Naive thymus-derived CD4-positive, alpha-beta T cell (primary cell): ENCODE results near the gene FBXO28. TPM values are rescaled to one million over a fixed set of nuclear protein-coding genes. Genes with fewer than 3 reads are reported as not detected.
"Not testable (repeated sequence)": the region's sequence is repeated elsewhere in the genome, so short reads cannot be mapped to it uniquely, and the experiment has no call there.

Source experiments
- ATAC-seq: fragments of 150-1000 bp; cut with Tn5 transposase; 2 replicates; pipeline ENCODE4 v1.10.0; 2021; ENCODE audit warnings: mild to moderate bottlenecking, moderate library complexity
- CTCF ChIA-PET: fragments of 350-600 bp; sonication (Branson Sonifier 250); formaldehyde crosslinking; loops from one replicate; lab custom pipeline; 2021; ENCODE audit warnings: antibody characterized with exemption; lab: Charles Lee
- POLR2A ChIA-PET: fragments of 350-600 bp; sonication (Branson Sonifier 250); formaldehyde crosslinking; loops from one replicate; lab custom pipeline; 2021; ENCODE audit warnings: antibody characterized with exemption, inconsistent platforms; lab: Charles Lee
- DNase-seq, 9 donors: peaks; one replicate each; pipeline versions ENCODE4 v3.0.0 to v3.0.0-alpha.2; 2020 to 2022; ENCODE audit warnings: mixed read lengths in 1 of 9
- H3K27ac ChIP-seq: one replicate; pipeline ENCODE4 v1.7.0; 2013; ENCODE audit warnings: mild to moderate bottlenecking, low read depth, low read length, moderate library complexity
- H3K27me3 ChIP-seq, 2 donors: one replicate each; pipeline ENCODE4 v1.7.0; 2013; ENCODE audit warnings: low read length in 2 of 2, mild to moderate bottlenecking in 2 of 2, moderate library complexity in 2 of 2; ENCODE audit not compliant: control insufficient read depth in 2 of 2, insufficient read depth in 2 of 2
- H3K36me3 ChIP-seq, 3 experiments: 1 replicate in 2 of 3; 2 replicates in 1 of 3; pipeline ENCODE4 v1.7.0; 2013; ENCODE audit warnings: low read length in 3 of 3, mild to moderate bottlenecking in 3 of 3, moderate library complexity in 1 of 3; ENCODE audit not compliant: insufficient read depth in 3 of 3, control insufficient read depth in 2 of 3
- H3K4me1 ChIP-seq, 2 donors: one replicate each; pipeline ENCODE4 v1.7.0; 2013; ENCODE audit warnings: low read length in 2 of 2, mild to moderate bottlenecking in 2 of 2, moderate library complexity in 1 of 2; ENCODE audit not compliant: control insufficient read depth in 2 of 2, insufficient read depth in 2 of 2
- H3K4me3 ChIP-seq: 2 replicates; pipeline ENCODE4 v1.7.0; 2013; ENCODE audit warnings: mild to moderate bottlenecking, low read length
- H3K9me3 ChIP-seq, 3 experiments: 1 replicate in 2 of 3; 2 replicates in 1 of 3; pipeline ENCODE4 v1.7.0; 2013; ENCODE audit warnings: low read length in 3 of 3; ENCODE audit not compliant: control insufficient read depth in 2 of 3
- H3K27ac Mint-ChIP-seq, 9 donors: one replicate each; pipeline ENCODE4 v1.8.0; 2020 to 2022; ENCODE audit warnings: mixed read lengths in 9 of 9, mild to moderate bottlenecking in 8 of 9, moderate library complexity in 5 of 9, inconsistent platforms in 2 of 9
- H3K27me3 Mint-ChIP-seq, 5 donors: one replicate each; pipeline ENCODE4 v1.8.0; 2021 to 2022; ENCODE audit warnings: mixed read lengths in 5 of 5, mild to moderate bottlenecking in 1 of 5
- H3K36me3 Mint-ChIP-seq, 5 donors: one replicate each; pipeline ENCODE4 v1.8.0; 2020 to 2022; ENCODE audit warnings: mixed read lengths in 5 of 5, mild to moderate bottlenecking in 3 of 5, inconsistent platforms in 1 of 5
- H3K4me1 Mint-ChIP-seq, 7 donors: one replicate each; pipeline ENCODE4 v1.8.0; 2020 to 2022; ENCODE audit warnings: mixed read lengths in 7 of 7, mild to moderate bottlenecking in 3 of 7, inconsistent platforms in 1 of 7
- H3K4me3 Mint-ChIP-seq, 10 donors: one replicate each; pipeline ENCODE4 v1.8.0; 2020 to 2022; ENCODE audit warnings: mild to moderate bottlenecking in 10 of 10, mixed read lengths in 10 of 10, moderate library complexity in 6 of 10, inconsistent platforms in 2 of 10
- H3K9me3 Mint-ChIP-seq, 11 donors: one replicate each; pipeline ENCODE4 v1.8.0; 2020 to 2022; ENCODE audit warnings: mixed read lengths in 11 of 11, mild to moderate bottlenecking in 4 of 11, inconsistent platforms in 1 of 11, moderate library complexity in 1 of 11
- intact Hi-C, 2 donors: fragments of 100-400 bp; cut with micrococcal nuclease; formaldehyde crosslinking; loops; one replicate each; pipeline ENCODE4 v1.15.1; 2023
- polyA plus RNA-seq, 2 donors: library from polyadenylated mRNA; unstranded; fragments of 300-500 nt; fragmentation: Illumina TruSeq; gene quantifications; one replicate each; pipeline ENCODE4 v1.2.3, GENCODE V29; 2021
- total RNA-seq, 6 experiments: library from RNA in 5 of 6; stranded (reverse) in 5 of 6; gene quantifications; 1 replicate in 5 of 6; 2 replicates in 1 of 6; pipeline ENCODE4 v1.2.3 and lab custom pipeline; 2021 to 2026

The FBXO28 gene
- total and polyA plus RNA-seq, 7 experiments from 2014 or later = 15.1 to 37.8 (median 26.2) TPM

DNA sequence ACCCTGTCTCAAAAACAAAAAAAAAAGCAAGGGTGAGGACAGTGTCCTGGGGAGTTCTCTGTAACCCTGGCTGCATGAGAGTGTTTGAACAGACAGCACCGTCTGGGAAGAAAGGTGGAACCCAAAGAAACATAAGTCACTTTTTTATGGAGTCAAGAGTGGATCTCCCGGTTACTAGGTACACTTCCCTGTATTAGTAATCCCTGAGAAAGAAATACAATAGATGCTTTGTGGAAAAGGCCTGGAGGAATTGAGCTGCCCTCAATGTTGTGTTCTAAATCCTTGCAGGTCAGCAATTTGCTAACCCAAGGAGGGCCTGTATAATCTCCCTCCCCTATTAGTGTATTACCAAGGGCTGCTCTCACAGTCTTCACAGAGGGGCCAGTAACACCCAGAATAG is 85.8 kb downstream of the FBXO28 start:
- peak overlapping the region in 1 of 9 donors; percentile 59 for H3K27ac Mint-ChIP-seq
- intact Hi-C loops = no loop called here
- no peak for ATAC-seq
- H3K9me3 Mint-ChIP-seq = no peaks in the 10 kb centered on the region
- no peaks in the 10 kb centered on the region for H3K4me1 ChIP-seq
- no peak overlapping the region for H3K4me3 Mint-ChIP-seq
- POLR2A ChIA-PET = interaction anchor here (0.7 kb wide), 1 partner anchor 29 kb away, joined by 4 read pairs; no protein-coding TSS in a partner anchor
- H3K36me3 Mint-ChIP-seq = peaks cover 0 to 8% (median 7%) of the 10 kb centered on the region in 5 donors
- H3K27me3 ChIP-seq = no peaks in the 10 kb centered on the region
- CTCF ChIA-PET = no interaction called here
- peaks cover 3 to 16% (median 8%) of the 10 kb centered on the region in 7 donors for H3K4me1 Mint-ChIP-seq
- H3K9me3 ChIP-seq = no peaks in the 10 kb centered on the region
- peaks cover 0 to 4% (median 0%) of the 10 kb centered on the region in 3 experiments for H3K36me3 ChIP-seq
- DNase-seq = no peak
- no peaks in the 10 kb centered on the region for H3K27me3 Mint-ChIP-seq
- H3K27ac ChIP-seq = no peak overlapping the region
- H3K4me3 ChIP-seq = no peak overlapping the region

DNA sequence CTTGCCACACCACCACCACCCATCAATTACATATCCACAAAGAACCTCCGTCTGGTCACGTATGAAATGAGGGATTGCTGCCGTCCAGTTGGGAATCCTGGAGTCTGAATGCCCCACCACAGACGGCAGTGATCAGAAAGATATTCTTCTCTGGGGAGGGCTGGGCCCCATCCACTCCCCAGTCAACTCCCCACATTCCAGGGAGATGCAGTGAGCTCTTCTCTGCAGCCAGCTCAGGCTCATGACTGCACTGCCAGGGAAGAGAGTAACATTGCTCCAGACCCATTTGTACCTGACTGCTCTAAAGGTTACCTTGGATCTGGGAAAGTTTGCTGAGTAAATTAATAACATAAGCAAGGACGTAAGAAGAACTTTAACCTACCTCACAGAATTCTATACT is 87.5 kb downstream of the FBXO28 start:
- Histone ChIP-seq H3K4me1 (no peaks in the 10 kb centered on the region), H3K36me3 (no peaks in the 10 kb centered on the region), H3K27me3 (no peaks in the 10 kb centered on the region), H3K4me3 (no peak overlapping the region), H3K9me3 (no peaks in the 10 kb centered on the region), H3K27ac (no peak overlapping the region)
- Mint-ChIP-seq H3K27me3 (no peaks in the 10 kb centered on the region), H3K4me1 (peaks cover 8 to 20% (median 14%) of the 10 kb centered on the region in 7 donors), H3K36me3 (peaks cover 0 to 3% (median 0%) of the 10 kb centered on the region in 5 donors), H3K9me3 (no peaks in the 10 kb centered on the region), H3K27ac (peak overlapping the region in 1 of 9 donors; percentile 4), H3K4me3 (no peak overlapping the region)
- POLR2A ChIA-PET = no interaction called here
- intact Hi-C loops = no loop called here
- CTCF ChIA-PET = no interaction called here
- DNase-seq (no peak), ATAC-seq (no peak)

DNA sequence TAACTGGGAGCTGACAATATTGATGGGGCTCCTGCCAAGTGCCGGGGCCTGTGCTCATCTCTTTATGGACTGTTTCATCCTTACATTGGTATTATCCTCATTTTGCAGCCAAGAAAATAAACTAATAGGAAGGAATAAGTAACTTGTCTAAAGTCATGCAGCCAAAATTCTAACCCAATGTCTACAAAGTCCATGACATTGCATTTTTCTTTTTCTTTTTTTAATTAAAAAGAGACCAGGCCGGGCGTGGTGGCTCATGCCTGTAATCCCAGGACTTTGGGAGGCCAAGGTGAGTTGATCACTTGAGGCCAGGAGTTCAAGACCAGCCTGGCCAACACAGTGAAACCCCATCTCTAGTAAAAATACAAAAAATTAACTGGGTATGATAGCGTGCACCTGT is 87.9 kb downstream of the FBXO28 start:
- Histone ChIP-seq H3K4me3 (no peak overlapping the region), H3K9me3 (no peaks in the 10 kb centered on the region), H3K27me3 (no peaks in the 10 kb centered on the region), H3K27ac (no peak overlapping the region), H3K4me1 (no peaks in the 10 kb centered on the region), H3K36me3 (no peaks in the 10 kb centered on the region)
- ATAC-seq (no peak), DNase-seq (no peak)
- Mint-ChIP-seq H3K9me3 (no peaks in the 10 kb centered on the region), H3K27ac (no peak overlapping the region), H3K4me1 (peaks cover 8 to 20% (median 14%) of the 10 kb centered on the region in 7 donors), H3K36me3 (peaks cover 0 to 3% (median 0%) of the 10 kb centered on the region in 5 donors), H3K4me3 (no peak overlapping the region), H3K27me3 (no peaks in the 10 kb centered on the region)
- intact Hi-C loops = no loop called here
- CTCF ChIA-PET = no interaction called here
- POLR2A ChIA-PET = no interaction called here

DNA sequence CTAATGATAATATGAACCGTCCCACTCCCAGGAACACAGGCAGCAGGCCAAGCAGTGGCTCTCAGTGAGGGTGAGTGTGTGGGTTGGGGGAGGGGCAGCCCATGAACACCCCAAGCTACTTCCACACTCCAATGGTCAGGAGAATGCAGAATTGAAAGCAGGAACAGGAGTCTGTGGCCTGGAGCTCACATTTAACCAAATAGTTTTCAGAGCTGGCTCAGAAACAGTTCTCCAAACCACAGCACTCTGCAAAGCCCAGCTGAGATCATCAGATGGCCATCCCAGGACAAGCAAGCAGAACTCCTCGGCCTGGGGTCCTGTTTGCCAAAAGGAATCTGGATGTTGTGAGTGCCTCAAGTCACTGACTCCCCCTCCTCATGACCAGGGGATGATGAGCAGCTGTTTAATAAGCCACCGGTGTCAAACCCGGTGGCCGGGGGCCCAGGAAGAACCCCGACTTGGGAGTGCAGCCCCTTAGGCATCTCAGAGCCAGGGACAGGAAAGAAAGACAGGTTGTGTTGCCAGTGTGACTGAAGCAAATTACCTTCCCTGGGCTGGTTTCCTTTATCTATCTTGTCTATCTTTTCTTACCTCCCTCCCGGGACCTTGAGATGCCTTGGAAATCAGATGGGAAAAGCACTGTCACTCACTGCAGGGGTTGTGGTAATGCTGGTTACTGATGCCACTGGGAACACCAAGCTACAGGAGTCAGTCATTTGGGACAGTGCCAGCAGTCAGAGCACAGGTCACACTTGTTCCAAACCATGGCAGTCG is 89.5 kb downstream of the FBXO28 start:
- Mint-ChIP-seq H3K36me3 (peaks cover 0 to 3% (median 0%) of the 10 kb centered on the region in 5 donors), H3K4me1 (peaks cover 8 to 16% (median 12%) of the 10 kb centered on the region in 7 donors), H3K9me3 (no peaks in the 10 kb centered on the region), H3K27me3 (no peaks in the 10 kb centered on the region), H3K4me3 (no peak overlapping the region), H3K27ac (peak overlapping the region in 1 of 9 donors; percentile 21)
- H3K27ac ChIP-seq = no peak overlapping the region
- DNase-seq (no peak), ATAC-seq (peak; percentile 50)
- intact Hi-C loops = no loop called here
- no peaks in the 10 kb centered on the region for H3K9me3 ChIP-seq
- ChIA-PET POLR2A (no interaction called here), CTCF (no interaction called here)
- no peak overlapping the region for H3K4me3 ChIP-seq
- H3K4me1 ChIP-seq = no peaks in the 10 kb centered on the region
- no peaks in the 10 kb centered on the region for H3K27me3 ChIP-seq
- H3K36me3 ChIP-seq = no peaks in the 10 kb centered on the region

DNA sequence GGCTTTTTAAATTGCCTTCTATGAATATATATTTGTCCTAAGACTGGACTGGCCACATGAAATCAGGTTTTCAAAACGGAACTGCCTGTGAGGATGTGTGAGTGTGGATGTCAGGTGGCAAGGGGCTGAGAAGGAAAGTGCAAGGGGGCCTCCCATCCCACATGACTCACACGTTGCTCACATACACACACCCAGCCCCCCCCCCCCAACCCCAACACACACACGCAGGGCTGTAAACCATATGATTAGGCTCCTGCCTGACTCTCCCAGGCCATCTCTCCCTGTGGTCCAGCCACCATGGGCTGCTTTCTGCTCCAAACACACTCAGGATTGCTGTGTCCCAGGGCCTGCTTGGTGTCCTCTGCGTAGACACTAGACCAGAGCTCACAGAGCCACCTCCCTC is 91.5 kb downstream of the FBXO28 start:
- ChIA-PET POLR2A (no interaction called here), CTCF (interaction anchor here (0.8 kb wide), 1 partner anchor 13 kb away, joined by 3 read pairs; no protein-coding TSS in a partner anchor)
- peak overlapping the region in 8 of 10 donors; percentile 20 to 70 (median 54) for H3K4me3 Mint-ChIP-seq
- H3K4me1 ChIP-seq = no peaks in the 10 kb centered on the region
- intact Hi-C loops = no loop called here
- no peaks in the 10 kb centered on the region for H3K36me3 ChIP-seq
- peak overlapping the region in 1 of 9 donors; percentile 82 for H3K27ac Mint-ChIP-seq
- H3K9me3 Mint-ChIP-seq = no peaks in the 10 kb centered on the region
- H3K27ac ChIP-seq = no peak overlapping the region
- H3K4me1 Mint-ChIP-seq = peaks cover 8 to 16% (median 12%) of the 10 kb centered on the region in 7 donors
- H3K27me3 Mint-ChIP-seq = no peaks in the 10 kb centered on the region
- peaks cover 0 to 3% (median 0%) of the 10 kb centered on the region in 5 donors for H3K36me3 Mint-ChIP-seq
- DNase-seq = no peak
- H3K27me3 ChIP-seq = no peaks in the 10 kb centered on the region
- no peak overlapping the region for H3K4me3 ChIP-seq
- no peaks in the 10 kb centered on the region for H3K9me3 ChIP-seq
- ATAC-seq = peak; percentile 76

DNA sequence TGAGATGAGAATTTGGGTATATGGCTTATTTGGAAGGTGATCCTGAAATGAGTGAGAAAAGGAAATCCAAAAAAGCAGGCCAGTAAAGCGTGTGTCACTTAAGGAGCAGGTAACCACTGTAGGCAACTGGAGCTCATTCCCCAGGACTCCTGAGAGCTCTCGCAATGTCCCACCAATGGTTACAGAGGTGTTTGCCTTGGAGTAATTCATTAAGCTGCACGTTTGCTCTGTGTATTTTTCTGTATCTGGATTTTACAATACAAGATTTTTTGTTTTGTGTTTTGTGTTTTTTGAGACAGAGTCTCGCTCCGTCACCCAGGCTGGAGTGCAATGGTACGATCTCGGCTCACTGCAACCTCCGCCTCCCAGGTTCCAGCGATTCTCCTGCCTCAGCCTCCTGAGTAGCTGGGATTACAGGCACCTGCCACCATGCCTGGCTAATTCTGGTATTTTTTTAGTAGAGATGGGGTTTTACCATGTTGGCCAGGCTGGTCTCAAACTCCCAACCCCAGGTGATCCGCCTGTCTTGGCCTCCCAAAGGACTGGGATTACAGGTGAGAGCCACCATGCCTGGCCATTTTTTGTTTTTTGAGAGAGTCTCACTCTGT is 92.1 kb downstream of the FBXO28 start:
- POLR2A ChIA-PET, ATAC-seq, DNase-seq, intact Hi-C loops, H3K27me3 Mint-ChIP-seq, H3K27ac ChIP-seq, H3K9me3 ChIP-seq, H3K27me3 ChIP-seq, H3K36me3 Mint-ChIP-seq, H3K9me3 Mint-ChIP-seq, H3K36me3 ChIP-seq, H3K4me1 ChIP-seq, H3K27ac Mint-ChIP-seq, H3K4me3 ChIP-seq: not testable (repeated sequence)
- peak overlapping the region in 3 of 10 donors; percentile 30 to 70 (median 62) for H3K4me3 Mint-ChIP-seq
- H3K4me1 Mint-ChIP-seq = peaks cover 8 to 16% (median 12%) of the 10 kb centered on the region in 7 donors
- CTCF ChIA-PET = interaction anchor here (0.8 kb wide), 1 partner anchor 13 kb away, joined by 3 read pairs; no protein-coding TSS in a partner anchor
